ENCODE measurements around the gene ERCC4. TPM values are rescaled to one million over a fixed set of nuclear protein-coding genes. Genes with fewer than 3 reads are reported as not detected.

Gene ERCC4
- total RNA-seq, 1 donor from 2014 or later = 12.9 TPM

DNA sequence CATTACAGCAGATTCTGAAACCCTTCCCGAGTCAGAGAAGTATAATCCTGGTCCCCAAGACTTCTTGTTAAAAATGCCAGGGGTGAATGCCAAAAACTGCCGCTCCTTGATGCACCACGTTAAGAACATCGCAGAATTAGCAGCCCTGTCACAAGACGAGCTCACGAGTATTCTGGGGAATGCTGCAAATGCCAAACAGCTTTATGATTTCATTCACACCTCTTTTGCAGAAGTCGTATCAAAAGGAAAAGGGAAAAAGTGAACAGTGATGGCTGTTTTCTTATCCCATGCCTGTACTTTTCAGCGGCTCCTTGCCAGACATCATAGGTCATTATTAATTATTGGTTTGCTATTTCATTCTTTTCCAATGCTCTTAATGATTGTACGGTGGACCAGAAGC is 28.1 kb downstream of the ERCC4 start:
- no peaks in the 10 kb centered on the region for H3K27me3 Mint-ChIP-seq (ENCODE audit: low read depth)
- H3K36me3 Mint-ChIP-seq (ENCODE audit: low read depth) = peaks cover 7% of the 10 kb centered on the region
- H3K4me3 Mint-ChIP-seq = no peak overlapping the region
- H3K27ac Mint-ChIP-seq (ENCODE audit: unreplicated experiment) = no peak overlapping the region
- DNase-seq (ENCODE audit: low read depth, low spot score) = no peak
- TF ChIP-seq, protein P1, sequence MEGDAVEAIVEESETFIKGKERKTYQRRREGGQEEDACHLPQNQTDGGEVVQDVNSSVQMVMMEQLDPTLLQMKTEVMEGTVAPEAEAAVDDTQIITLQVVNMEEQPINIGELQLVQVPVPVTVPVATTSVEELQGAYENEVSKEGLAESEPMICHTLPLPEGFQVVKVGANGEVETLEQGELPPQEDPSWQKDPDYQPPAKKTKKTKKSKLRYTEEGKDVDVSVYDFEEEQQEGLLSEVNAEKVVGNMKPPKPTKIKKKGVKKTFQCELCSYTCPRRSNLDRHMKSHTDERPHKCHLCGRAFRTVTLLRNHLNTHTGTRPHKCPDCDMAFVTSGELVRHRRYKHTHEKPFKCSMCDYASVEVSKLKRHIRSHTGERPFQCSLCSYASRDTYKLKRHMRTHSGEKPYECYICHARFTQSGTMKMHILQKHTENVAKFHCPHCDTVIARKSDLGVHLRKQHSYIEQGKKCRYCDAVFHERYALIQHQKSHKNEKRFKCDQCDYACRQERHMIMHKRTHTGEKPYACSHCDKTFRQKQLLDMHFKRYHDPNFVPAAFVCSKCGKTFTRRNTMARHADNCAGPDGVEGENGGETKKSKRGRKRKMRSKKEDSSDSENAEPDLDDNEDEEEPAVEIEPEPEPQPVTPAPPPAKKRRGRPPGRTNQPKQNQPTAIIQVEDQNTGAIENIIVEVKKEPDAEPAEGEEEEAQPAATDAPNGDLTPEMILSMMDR (conservative IDR thresholded peaks at IDR 0.05) = no peak
- no peaks in the 10 kb centered on the region for H3K9me3 Mint-ChIP-seq
- no peaks in the 10 kb centered on the region for H3K4me1 Mint-ChIP-seq

DNA sequence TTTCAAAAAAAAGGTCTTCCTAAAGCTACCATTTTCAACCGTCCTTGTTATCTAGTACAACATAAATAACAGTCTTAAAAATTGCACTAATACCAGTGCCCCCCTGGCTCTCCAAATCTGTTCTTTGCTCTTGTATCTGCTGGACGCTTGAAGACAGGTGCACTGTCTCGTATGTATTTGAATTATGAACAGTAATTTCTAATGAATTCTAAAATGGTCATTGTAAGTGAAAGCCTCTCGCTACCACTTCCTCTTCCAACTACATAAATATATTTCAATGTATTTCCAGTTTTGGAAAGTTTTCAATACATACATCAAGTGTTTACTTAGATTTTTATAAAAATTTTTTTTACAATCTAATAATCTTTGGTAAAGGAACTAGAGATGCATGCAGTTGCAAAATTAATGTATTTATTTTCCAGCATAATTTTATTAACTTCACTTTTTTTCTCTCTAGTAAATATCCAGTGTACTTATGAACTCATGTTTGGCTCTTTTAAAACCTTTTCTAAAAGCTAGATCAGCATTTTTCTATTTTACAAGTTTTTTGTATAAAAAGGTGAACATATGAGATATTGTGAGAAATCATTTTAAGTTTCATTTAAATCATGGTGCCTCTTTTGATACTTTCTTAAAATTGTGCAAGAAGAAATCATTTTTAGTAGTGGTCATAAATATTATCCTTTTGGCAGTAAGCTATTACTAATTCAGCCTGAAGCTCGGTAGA is 31.0 kb downstream of the ERCC4 start:
- Mint-ChIP-seq H3K27ac (ENCODE audit: unreplicated experiment) (no peak overlapping the region), H3K4me3 (no peak overlapping the region), H3K9me3 (no peaks in the 10 kb centered on the region), H3K36me3 (ENCODE audit: low read depth) (peaks cover 5% of the 10 kb centered on the region), H3K27me3 (ENCODE audit: low read depth) (no peaks in the 10 kb centered on the region), H3K4me1 (peaks cover 6% of the 10 kb centered on the region)
- DNase-seq (ENCODE audit: low read depth, low spot score) = no peak
- TF ChIP-seq, protein P1 (conservative IDR thresholded peaks at IDR 0.05) = no peak

DNA sequence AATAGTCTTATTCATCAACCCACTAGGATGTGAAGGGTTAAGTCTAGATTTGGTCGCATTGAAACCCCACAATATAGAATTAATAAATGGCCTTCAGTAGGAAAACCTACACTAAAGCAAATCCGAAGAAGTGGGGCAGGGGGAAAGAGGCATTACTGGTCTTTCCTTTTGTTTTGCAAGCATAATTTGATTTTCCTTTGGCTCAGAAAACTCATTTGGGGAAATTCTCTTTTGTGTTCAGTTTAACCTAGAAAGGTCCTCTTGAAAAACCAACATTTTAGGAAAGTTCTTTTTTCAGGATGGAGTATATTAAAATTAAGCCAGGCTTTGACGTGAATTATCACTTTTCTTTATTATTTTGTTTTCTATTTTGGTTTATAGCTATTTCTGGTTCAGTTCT is 31.7 kb downstream of the ERCC4 start:
- H3K4me1 Mint-ChIP-seq = peaks cover 12% of the 10 kb centered on the region
- H3K4me3 Mint-ChIP-seq = no peak overlapping the region
- TF ChIP-seq, protein P1 (conservative IDR thresholded peaks at IDR 0.05) = no peak
- no peaks in the 10 kb centered on the region for H3K36me3 Mint-ChIP-seq (ENCODE audit: low read depth)
- no peaks in the 10 kb centered on the region for H3K27me3 Mint-ChIP-seq (ENCODE audit: low read depth)
- no peak overlapping the region for H3K27ac Mint-ChIP-seq (ENCODE audit: unreplicated experiment)
- no peaks in the 10 kb centered on the region for H3K9me3 Mint-ChIP-seq
- no peak for DNase-seq (ENCODE audit: low read depth, low spot score)

DNA sequence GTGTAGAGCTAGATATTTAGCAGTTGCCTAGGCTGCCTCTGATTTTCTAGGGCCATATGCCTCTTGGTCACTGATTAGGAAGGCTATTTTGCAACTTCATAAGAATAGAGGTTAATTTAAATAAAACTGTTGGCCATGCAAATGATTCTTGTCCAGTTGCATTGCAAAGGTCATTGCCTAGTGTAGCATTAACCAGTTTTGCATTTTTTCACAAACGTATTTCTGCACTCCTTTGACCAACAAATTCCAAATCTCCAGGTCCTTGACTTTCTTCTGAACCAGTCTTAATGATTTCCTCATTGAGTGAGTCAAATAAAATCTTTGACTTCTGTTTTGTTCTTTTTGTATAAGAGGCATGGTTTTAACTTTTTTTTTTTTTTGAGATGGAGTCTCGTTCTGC is 33.5 kb downstream of the ERCC4 start:
- DNase-seq (ENCODE audit: low read depth, low spot score) = no peak
- Mint-ChIP-seq H3K27me3 (ENCODE audit: low read depth) (no peaks in the 10 kb centered on the region), H3K4me3 (no peak overlapping the region), H3K27ac (ENCODE audit: unreplicated experiment) (no peak overlapping the region), H3K36me3 (ENCODE audit: low read depth) (no peaks in the 10 kb centered on the region), H3K9me3 (no peaks in the 10 kb centered on the region), H3K4me1 (peaks cover 21% of the 10 kb centered on the region)
- TF ChIP-seq, protein P1 (conservative IDR thresholded peaks at IDR 0.05) = no peak

DNA sequence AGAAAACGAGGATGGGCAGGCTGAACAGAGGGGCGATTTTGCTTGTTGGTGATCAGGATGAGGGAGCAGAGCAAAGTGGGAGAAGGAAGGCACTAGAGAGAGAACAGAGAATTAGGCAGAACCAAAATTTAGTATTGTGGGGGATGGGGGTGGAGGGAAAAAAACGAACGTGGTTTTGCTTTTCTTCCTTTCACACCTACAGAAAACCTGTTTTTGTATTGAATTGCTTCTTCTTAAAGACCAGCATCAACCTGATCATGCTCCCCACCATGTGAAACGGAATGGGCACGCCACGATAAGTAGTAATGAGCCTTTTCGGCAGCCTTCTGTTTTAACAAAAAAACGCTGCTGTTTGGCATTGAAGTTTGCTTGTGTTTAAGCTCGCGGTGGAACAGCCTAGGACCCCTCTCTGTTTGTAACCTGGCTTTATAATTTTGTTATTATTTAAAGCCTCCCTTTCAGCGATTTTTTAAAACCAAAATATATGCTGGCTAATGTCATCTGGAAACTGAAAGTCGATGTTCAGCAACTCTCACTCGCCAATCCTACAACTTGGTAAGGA is 36.8 kb downstream of the ERCC4 start:
- H3K27me3 Mint-ChIP-seq (ENCODE audit: low read depth) = no peaks in the 10 kb centered on the region
- H3K4me3 Mint-ChIP-seq = no peak overlapping the region
- no peaks in the 10 kb centered on the region for H3K9me3 Mint-ChIP-seq
- H3K27ac Mint-ChIP-seq (ENCODE audit: unreplicated experiment) = no peak overlapping the region
- TF ChIP-seq, protein P1 (conservative IDR thresholded peaks at IDR 0.05) = no peak
- no peak for DNase-seq (ENCODE audit: low read depth, low spot score)
- H3K4me1 Mint-ChIP-seq = peaks cover 21% of the 10 kb centered on the region
- no peaks in the 10 kb centered on the region for H3K36me3 Mint-ChIP-seq (ENCODE audit: low read depth)
